Activated naive CD4-positive, alpha-beta T cell treated with anti-CD3 and anti-CD28 coated beads, Interleukin-2, amount 50 U/mL, for 72 hours (primary cell): ENCODE data around the gene TNRC6C. TPM values are rescaled to one million over a fixed set of nuclear protein-coding genes. Genes with fewer than 3 reads are reported as not detected.
A peak's percentile ranks its signal among the peaks of the same experiment; 100 is the strongest.

Experiments
- ATAC-seq, 2 donors: fragments of 150-1000 bp; cut with Tn5 transposase; 2 replicates each; pipeline ENCODE4 v1.10.0; 2021; ENCODE audit warnings: mild to moderate bottlenecking in 2 of 2, moderate library complexity in 2 of 2
- DNase-seq, 2 donors: peaks; one replicate each; pipeline ENCODE4 v3.0.0; 2021 to 2022; ENCODE audit warnings: low spot score in 2 of 2
- H3K27ac Mint-ChIP-seq, 2 donors: one replicate each; pipeline ENCODE4 v1.8.0; 2022; ENCODE audit warnings: mild to moderate bottlenecking in 2 of 2, mixed read lengths in 2 of 2
- H3K36me3 Mint-ChIP-seq, 2 donors: one replicate each; pipeline ENCODE4 v1.8.0; 2022; ENCODE audit warnings: mixed read lengths in 2 of 2
- H3K9me3 Mint-ChIP-seq, 2 donors: one replicate each; pipeline ENCODE4 v1.8.0; 2022; ENCODE audit warnings: mixed read lengths in 2 of 2
- total RNA-seq, 2 donors: library from RNA; stranded (reverse); gene quantifications; one replicate each; pipeline ENCODE4 v1.2.3, GENCODE V29; 2022

Gene TNRC6C
- total RNA-seq, 2 donors from 2014 or later: 13.4 to 28.8 TPM

DNA sequence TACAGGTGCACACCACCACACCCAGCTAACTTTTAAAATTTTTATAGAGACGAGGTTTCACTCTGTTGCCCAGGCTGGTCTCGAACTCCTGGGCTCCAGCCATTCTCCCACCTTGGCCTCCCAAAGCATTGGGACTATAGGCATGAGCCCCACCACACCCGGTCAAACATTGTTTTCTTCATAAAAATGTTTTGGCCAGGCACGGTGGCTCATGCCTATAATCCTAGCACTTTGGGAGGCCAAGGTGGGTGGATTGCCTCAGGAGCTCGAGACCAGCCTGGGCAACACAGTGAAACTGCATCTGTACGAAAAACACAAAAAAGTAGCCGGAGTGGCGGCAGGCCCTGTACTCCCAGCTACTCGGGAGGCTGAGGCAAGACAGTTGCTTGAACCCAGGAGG is 157.9 kb downstream of the TNRC6C start:
- no peaks in the 10 kb centered on the region for H3K9me3 Mint-ChIP-seq
- DNase-seq: no peak
- H3K36me3 Mint-ChIP-seq: peaks cover 10 to 22% of the 10 kb centered on the region in 2 donors
- H3K27ac Mint-ChIP-seq: no peak overlapping the region
- no peak for ATAC-seq

GRCh38 chr17:78117027-78117981 is 158.8 kb downstream of the TNRC6C start:
- Mint-ChIP-seq H3K36me3 (peaks cover 9 to 30% of the 10 kb centered on the region in 2 donors), H3K9me3 (no peaks in the 10 kb centered on the region), H3K27ac (no peak overlapping the region)
- DNase-seq: no peak
- no peak for ATAC-seq

- H3K36me3 Mint-ChIP-seq: peaks cover 9 to 40% of the 10 kb centered on the region in 2 donors
- no peaks in the 10 kb centered on the region for H3K9me3 Mint-ChIP-seq
- DNase-seq: no peak
- no peak overlapping the region for H3K27ac Mint-ChIP-seq
- ATAC-seq: no peak
Observed at GRCh38 chr17:78118801-78119241, 160.3 kb downstream of the TNRC6C start.

- Mint-ChIP-seq H3K36me3 (peaks cover 12 to 39% of the 10 kb centered on the region in 2 donors), H3K27ac (no peak overlapping the region), H3K9me3 (no peaks in the 10 kb centered on the region)
- no peak for DNase-seq
- ATAC-seq: no peak
Observed at GRCh38 chr17:78120537-78120936, 162.0 kb downstream of the TNRC6C start.

DNA sequence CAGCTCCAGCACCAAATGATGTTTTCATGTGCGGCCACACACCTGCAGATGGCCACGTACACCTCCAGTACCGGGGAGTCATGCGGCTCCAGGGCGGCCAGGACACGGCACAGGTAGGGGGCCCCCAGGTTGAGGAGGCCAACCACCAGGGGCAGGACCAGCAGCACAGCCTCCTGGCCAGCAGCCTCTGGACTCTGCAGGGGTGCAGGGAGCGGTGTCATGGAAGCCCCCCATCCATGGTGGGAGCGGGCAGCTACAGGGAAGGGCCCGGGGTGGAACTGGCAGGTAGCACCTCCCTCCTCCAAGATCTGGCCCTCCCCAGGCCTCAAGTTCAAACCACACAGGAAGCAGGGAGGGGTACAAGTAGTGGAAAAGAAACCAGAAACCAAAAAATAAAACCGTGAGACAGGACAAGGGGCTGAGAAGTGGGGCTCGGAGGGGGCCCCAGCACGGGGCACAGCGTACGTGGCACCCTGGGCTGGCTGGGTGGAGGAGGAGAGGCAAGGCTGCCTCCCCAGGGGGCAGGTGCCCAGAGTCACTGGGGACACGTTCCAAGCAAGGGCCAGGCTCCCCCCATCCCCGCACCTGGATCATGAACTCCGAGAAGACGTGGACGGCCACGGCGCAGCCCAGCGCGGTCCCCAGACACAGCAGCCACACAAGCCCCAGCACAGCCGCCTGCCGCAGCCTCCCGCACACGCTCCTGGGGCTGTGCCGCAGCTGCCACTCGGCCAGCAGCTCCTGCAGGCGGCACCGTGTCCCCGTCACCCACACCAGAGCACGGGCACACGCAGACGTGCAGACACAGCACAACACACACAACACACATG is 162.7 kb downstream of the TNRC6C start:
- ATAC-seq (peak; percentile 55), DNase-seq (peak in 1 of 2 donors; percentile 37)
- peaks cover 12 to 39% of the 10 kb centered on the region in 2 donors for H3K36me3 Mint-ChIP-seq
- no peaks in the 10 kb centered on the region for H3K9me3 Mint-ChIP-seq
- peak overlapping the region; percentile 18 to 70 for H3K27ac Mint-ChIP-seq

GRCh38 chr17:78121801-78122215 is 163.3 kb downstream of the TNRC6C start:
- Mint-ChIP-seq H3K27ac (peak overlapping the region; percentile 18 to 70), H3K36me3 (peaks cover 12 to 39% of the 10 kb centered on the region in 2 donors), H3K9me3 (no peaks in the 10 kb centered on the region)
- peak in 1 of 2 donors; percentile 38 for DNase-seq
- ATAC-seq: peak in 1 of 2 donors; percentile 24

GRCh38 chr17:78122216-78122930 is 163.9 kb downstream of the TNRC6C start:
- no peaks in the 10 kb centered on the region for H3K9me3 Mint-ChIP-seq
- H3K27ac Mint-ChIP-seq: peak overlapping the region in 1 of 2 donors; percentile 18
- DNase-seq (no peak), ATAC-seq (no peak)
- peaks cover 12 to 42% of the 10 kb centered on the region in 2 donors for H3K36me3 Mint-ChIP-seq

DNA sequence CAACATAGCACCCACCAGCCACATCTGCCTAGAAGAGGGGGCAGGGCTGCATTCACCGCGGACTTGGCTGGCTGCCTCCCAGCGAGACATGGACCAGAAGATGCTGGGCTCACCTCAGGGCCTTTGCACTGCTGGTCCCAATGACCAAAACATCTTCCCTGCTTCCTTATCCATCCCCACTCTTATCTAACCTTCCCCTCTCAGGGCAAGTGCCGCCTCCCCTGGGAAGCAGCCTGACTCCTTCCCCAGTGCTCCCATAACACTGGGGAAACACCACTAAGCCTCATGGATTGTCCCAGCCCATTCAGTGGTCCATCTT is 164.4 kb downstream of the TNRC6C start:
- ATAC-seq: no peak
- Mint-ChIP-seq H3K36me3 (peaks cover 12 to 47% of the 10 kb centered on the region in 2 donors), H3K9me3 (no peaks in the 10 kb centered on the region), H3K27ac (no peak overlapping the region)
- DNase-seq: no peak

- DNase-seq (no peak), ATAC-seq (no peak)
- H3K27ac Mint-ChIP-seq: peak overlapping the region; percentile 7 to 59
- H3K9me3 Mint-ChIP-seq: no peaks in the 10 kb centered on the region
- H3K36me3 Mint-ChIP-seq: peaks cover 12 to 47% of the 10 kb centered on the region in 2 donors
Observed at GRCh38 chr17:78123258-78123929, 164.9 kb downstream of the TNRC6C start.

GRCh38 chr17:78124081-78124835 is 165.8 kb downstream of the TNRC6C start:
- DNase-seq (no peak), ATAC-seq (no peak)
- Mint-ChIP-seq H3K9me3 (no peaks in the 10 kb centered on the region), H3K36me3 (peaks cover 12 to 47% of the 10 kb centered on the region in 2 donors), H3K27ac (peak overlapping the region in 1 of 2 donors; percentile 59)

DNA sequence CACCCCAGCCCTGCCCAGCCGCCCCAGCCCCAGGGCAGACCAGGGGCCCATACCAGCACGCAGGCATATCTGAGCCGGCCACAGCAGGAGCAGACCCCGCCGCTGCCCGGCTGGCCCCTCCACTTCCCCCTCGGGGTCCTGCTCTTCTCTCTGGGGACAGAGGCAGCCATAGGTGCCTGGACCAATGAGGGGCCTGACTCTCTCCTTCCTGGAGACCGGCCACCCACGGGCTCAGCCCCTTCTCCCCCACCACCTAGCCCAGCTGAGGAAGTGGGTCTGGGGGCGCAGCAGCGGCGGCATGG is 166.3 kb downstream of the TNRC6C start:
- H3K27ac Mint-ChIP-seq: peak overlapping the region in 1 of 2 donors; percentile 93
- DNase-seq: no peak
- ATAC-seq: no peak
- H3K36me3 Mint-ChIP-seq: peaks cover 12 to 47% of the 10 kb centered on the region in 2 donors
- no peaks in the 10 kb centered on the region for H3K9me3 Mint-ChIP-seq

- DNase-seq (no peak), ATAC-seq (no peak)
- Mint-ChIP-seq H3K9me3 (no peaks in the 10 kb centered on the region), H3K36me3 (peaks cover 11 to 45% of the 10 kb centered on the region in 2 donors), H3K27ac (peak overlapping the region in 1 of 2 donors; percentile 93)
Observed at GRCh38 chr17:78125138-78125913, 166.8 kb downstream of the TNRC6C start.

DNA sequence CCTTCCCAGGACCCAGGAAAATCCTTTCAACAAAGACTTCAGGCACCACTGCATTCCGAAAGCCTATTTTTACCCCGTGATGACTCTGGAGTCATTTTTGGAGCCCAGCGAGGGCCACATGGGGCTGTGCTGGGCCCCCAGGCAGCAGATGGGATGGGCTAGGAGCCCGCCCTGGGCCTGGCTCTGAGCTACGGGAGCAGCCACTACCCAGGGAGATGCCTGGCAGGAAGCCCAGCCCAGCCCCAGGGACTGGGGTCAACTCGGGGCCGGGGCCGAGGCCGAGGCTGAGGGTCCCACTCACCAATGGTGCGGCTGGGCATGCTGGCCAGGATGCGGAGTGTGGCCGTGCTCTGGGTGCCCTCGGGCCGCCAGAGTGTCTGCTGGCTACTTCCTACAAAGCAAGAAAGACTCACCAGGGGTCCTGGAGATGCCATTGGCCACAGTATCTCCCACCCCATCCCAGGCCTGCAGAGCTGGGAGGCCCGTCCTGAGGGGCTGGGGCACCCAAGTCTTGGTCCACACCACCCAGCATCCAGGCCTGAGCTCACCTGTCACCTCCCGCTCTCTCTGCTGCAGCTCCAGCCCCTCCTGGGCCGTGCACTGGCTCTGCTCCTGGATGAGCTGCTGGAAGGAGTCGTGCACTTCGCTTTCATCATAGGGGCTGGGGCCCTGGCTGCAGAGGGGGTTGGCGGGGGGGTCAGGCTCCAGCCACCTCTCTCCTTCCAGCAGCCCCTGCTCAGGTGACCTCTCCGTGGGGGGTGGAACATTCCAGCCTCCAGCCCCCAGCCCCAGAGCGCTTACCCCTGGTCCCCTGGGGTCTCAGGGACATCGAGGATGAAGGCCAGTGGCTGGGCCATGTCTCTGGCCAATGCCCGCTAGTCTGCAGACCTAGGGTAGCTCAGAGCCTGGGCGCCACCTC is 167.7 kb downstream of the TNRC6C start:
- H3K27ac Mint-ChIP-seq: peak overlapping the region; percentile 44 to 93
- peaks cover 14 to 46% of the 10 kb centered on the region in 2 donors for H3K36me3 Mint-ChIP-seq
- DNase-seq (no peak), ATAC-seq (no peak)
- H3K9me3 Mint-ChIP-seq: no peaks in the 10 kb centered on the region

GRCh38 chr17:78126895-78127238 is 168.4 kb downstream of the TNRC6C start:
- no peak for ATAC-seq
- Mint-ChIP-seq H3K36me3 (peaks cover 14 to 40% of the 10 kb centered on the region in 2 donors), H3K9me3 (no peaks in the 10 kb centered on the region), H3K27ac (peak overlapping the region in 1 of 2 donors; percentile 93)
- no peak for DNase-seq
